Measurements from ENCODE around the gene PEAR1.

PEAR1 gene

DNA sequence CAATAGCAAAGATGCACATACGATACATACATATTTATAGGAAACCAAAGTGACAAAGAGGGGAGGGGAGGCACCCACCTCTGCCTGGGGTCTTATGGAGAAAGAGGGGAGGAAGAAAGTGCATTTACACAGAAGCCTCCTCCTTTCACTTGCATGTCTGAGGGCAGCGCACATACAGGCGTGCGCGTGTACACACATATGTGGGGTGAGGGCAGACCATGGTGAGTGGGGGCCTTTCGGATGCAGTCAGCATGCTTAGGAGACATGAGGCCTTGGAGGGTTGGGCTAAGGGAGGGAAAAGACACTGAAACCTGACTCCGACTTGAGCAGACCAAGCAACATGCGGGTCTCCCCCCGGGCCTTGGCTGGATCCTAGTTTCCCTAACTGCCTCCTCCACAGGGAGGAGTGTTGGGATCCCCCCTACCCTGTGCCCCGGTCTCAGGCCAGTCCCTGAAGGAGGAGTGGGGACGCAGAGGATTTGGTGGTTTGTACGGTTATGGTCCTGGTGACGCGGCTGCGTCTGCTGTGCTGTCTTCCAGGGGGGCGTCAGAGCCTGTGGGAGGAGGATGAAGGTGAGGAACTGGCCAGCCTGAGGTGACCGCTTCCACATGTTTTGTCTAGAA lies 42.1 kb downstream of the PEAR1 start:
- Histone ChIP-seq H2AFZ (no peak overlapping the region), H3K9me3 (ENCODE audit: control insufficient read depth, low read length) (no peaks in the 10 kb centered on the region), H3K4me1 (no peaks in the 10 kb centered on the region), H3K27ac (no peak overlapping the region), H3K9ac (no peak overlapping the region), H3K36me3 (ENCODE audit: control insufficient read depth, insufficient read depth, low read length) (no peaks in the 10 kb centered on the region), H3K4me3 (ENCODE audit: low read depth, low read length) (no peak overlapping the region), H3K79me2 (no peaks in the 10 kb centered on the region), H3K27me3 (ENCODE audit: control insufficient read depth, insufficient read depth, low read length) (no peaks in the 10 kb centered on the region), H3K4me2 (ENCODE audit: low read length) (no peak overlapping the region)
- TF ChIP-seq, protein P1, sequence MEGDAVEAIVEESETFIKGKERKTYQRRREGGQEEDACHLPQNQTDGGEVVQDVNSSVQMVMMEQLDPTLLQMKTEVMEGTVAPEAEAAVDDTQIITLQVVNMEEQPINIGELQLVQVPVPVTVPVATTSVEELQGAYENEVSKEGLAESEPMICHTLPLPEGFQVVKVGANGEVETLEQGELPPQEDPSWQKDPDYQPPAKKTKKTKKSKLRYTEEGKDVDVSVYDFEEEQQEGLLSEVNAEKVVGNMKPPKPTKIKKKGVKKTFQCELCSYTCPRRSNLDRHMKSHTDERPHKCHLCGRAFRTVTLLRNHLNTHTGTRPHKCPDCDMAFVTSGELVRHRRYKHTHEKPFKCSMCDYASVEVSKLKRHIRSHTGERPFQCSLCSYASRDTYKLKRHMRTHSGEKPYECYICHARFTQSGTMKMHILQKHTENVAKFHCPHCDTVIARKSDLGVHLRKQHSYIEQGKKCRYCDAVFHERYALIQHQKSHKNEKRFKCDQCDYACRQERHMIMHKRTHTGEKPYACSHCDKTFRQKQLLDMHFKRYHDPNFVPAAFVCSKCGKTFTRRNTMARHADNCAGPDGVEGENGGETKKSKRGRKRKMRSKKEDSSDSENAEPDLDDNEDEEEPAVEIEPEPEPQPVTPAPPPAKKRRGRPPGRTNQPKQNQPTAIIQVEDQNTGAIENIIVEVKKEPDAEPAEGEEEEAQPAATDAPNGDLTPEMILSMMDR (IDR thresholded peaks at IDR 0.05), result no peak

DNA sequence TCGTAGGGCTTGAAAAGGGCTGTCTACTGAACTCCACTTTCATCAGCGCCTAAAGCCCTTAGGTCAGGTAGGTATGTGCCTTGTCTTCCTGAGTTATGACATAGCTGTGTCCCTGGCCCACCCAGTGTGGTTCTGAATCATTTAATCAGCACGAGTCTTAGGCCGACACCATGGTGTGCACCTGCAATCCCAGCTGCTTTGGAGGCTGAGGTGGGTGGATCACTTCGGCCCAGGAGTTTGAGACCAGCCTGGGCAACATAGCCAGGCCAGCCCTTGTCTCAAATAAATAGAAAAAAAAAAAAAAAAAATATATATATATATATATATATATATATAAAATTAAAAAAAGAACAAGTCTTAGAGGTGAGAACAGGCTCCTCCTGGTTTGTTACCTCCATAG lies 42.7 kb downstream of the PEAR1 start:
- Histone ChIP-seq H2AFZ (no peak overlapping the region), H3K79me2 (no peaks in the 10 kb centered on the region), H3K36me3 (ENCODE audit: control insufficient read depth, insufficient read depth, low read length) (no peaks in the 10 kb centered on the region), H3K9me3 (ENCODE audit: control insufficient read depth, low read length) (no peaks in the 10 kb centered on the region), H3K4me1 (no peaks in the 10 kb centered on the region), H3K9ac (no peak overlapping the region), H3K27ac (no peak overlapping the region), H3K27me3 (ENCODE audit: control insufficient read depth, insufficient read depth, low read length) (no peaks in the 10 kb centered on the region), H3K4me3 (ENCODE audit: low read depth, low read length) (no peak overlapping the region), H3K4me2 (ENCODE audit: low read length) (no peak overlapping the region)
- TF ChIP-seq, protein P1 (IDR thresholded peaks at IDR 0.05), result no peak

DNA sequence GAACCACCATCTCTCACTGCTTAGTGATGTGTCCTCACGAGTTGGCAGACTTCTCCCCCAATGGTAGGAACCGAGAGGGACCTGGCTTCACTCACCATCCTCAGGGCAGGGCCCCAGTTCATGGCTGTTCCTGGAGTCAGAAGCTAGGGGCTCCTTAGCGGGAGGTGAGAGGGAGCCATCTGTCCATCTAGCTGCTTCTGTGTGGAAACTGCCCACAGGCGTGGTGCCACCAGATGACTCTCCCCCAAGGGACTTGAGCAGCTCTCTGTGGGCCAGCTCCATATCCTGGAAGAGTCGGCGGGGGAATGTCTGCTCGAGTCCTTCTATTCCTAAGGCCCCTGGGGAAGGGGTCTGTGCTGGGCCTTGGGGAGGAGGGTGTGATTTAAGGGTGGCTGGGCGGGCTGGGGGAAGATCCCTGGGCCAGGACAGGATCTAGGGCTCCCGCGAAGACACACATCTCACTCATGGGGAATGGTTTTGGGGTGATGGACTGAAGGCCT lies 43.3 kb downstream of the PEAR1 start:
- Histone ChIP-seq H3K4me2 (ENCODE audit: low read length) (no peak overlapping the region), H3K9me3 (ENCODE audit: control insufficient read depth, low read length) (no peaks in the 10 kb centered on the region), H2AFZ (no peak overlapping the region), H3K4me1 (no peaks in the 10 kb centered on the region), H3K9ac (no peak overlapping the region), H3K4me3 (ENCODE audit: low read depth, low read length) (no peak overlapping the region), H3K27me3 (ENCODE audit: control insufficient read depth, insufficient read depth, low read length) (no peaks in the 10 kb centered on the region), H3K79me2 (no peaks in the 10 kb centered on the region), H3K36me3 (ENCODE audit: control insufficient read depth, insufficient read depth, low read length) (no peaks in the 10 kb centered on the region), H3K27ac (no peak overlapping the region)
- TF ChIP-seq, protein P1 (IDR thresholded peaks at IDR 0.05), result no peak

DNA sequence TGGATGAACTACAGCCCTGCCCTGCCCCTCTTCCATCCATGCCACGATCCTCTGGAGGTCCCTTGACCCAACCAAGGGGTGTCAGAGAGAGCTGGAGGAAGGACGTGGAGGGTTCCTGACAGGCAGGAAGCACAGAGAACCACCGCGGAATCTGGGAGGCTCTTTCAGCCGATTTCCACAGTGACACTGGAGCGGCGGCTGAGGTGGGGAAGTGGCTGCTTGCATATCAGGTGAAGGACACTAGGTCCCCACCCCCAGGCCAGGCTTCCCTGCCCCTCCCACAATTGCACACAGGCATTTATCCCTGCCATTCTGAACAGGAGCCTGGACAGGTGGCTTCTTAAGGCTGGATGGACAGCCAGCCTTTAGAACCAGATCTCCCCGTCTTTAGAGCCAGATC lies 44.4 kb downstream of the PEAR1 start:
- no peaks in the 10 kb centered on the region for H3K9me3 ChIP-seq (ENCODE audit: control insufficient read depth, low read length)
- H3K27me3 ChIP-seq (ENCODE audit: control insufficient read depth, insufficient read depth, low read length), result no peaks in the 10 kb centered on the region
- H2AFZ ChIP-seq, result no peak overlapping the region
- no peak overlapping the region for H3K9ac ChIP-seq
- H3K4me3 ChIP-seq (ENCODE audit: low read depth, low read length), result no peak overlapping the region
- no peak overlapping the region for H3K4me2 ChIP-seq (ENCODE audit: low read length)
- TF ChIP-seq, protein P1 (IDR thresholded peaks at IDR 0.05), result no peak
- H3K27ac ChIP-seq, result no peak overlapping the region
- no peaks in the 10 kb centered on the region for H3K36me3 ChIP-seq (ENCODE audit: control insufficient read depth, insufficient read depth, low read length)
- no peaks in the 10 kb centered on the region for H3K79me2 ChIP-seq
- no peaks in the 10 kb centered on the region for H3K4me1 ChIP-seq

DNA sequence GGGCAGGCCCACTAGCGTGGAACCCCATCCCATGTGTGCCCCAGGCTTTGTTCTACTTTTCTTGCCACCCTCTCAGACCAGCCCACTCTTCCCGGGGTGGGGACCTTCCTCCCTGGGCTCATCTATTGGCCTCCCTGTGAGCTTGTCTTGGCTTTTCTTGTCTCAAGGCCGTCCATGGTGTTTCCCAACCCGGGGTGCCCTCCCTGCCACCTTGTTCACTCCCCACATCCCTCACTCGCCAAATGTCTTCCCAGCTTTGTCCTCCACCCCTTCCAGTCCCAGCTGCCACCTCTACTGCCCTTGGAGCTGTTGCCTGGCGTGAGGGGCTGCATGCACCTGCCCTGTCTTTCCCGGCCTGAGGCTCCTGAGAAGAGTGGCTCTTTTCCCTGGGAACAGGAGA lies 45.3 kb downstream of the PEAR1 start:
- H3K4me2 ChIP-seq (ENCODE audit: low read length), result no peak overlapping the region
- H2AFZ ChIP-seq, result no peak overlapping the region
- no peak overlapping the region for H3K4me3 ChIP-seq (ENCODE audit: low read depth, low read length)
- H3K9me3 ChIP-seq (ENCODE audit: control insufficient read depth, low read length), result no peaks in the 10 kb centered on the region
- H3K9ac ChIP-seq, result no peak overlapping the region
- no peaks in the 10 kb centered on the region for H3K27me3 ChIP-seq (ENCODE audit: control insufficient read depth, insufficient read depth, low read length)
- TF ChIP-seq, protein P1 (IDR thresholded peaks at IDR 0.05), result no peak
- no peaks in the 10 kb centered on the region for H3K79me2 ChIP-seq
- no peak overlapping the region for H3K27ac ChIP-seq
- H3K4me1 ChIP-seq, result no peaks in the 10 kb centered on the region
- H3K36me3 ChIP-seq (ENCODE audit: control insufficient read depth, insufficient read depth, low read length), result no peaks in the 10 kb centered on the region

Data from parathyroid adenoma (tissue), 2 donors.